Limb (tissue), 2 donors: Measurements from ENCODE around the gene ITPKC.

Source experiments
- DNase-seq, 2 donors: peaks; one replicate each; pipeline ENCODE4 v3.0.0-alpha.2; 2016; ENCODE audit errors: extremely low spot score in 2 of 2

The ITPKC gene

GRCh38 chr19:40716482-40717324, at the start of gene ITPKC, which contains the start of gene COQ8B:
ITPKC (plus strand) TSS chr19:40717112; CDS start chr19:40717136, 24 bp downstream.
COQ8B (minus strand) TSS chr19:40716886; CDS start chr19:40714632, 2,254 bp downstream.
- DNase-seq, result peak; percentile 97 to 100

GRCh38 chr19:40667602-40668001, 49.3 kb upstream of the ITPKC start:
- DNase-seq, result no peak

- no peak for DNase-seq
These were observed 47.8 kb upstream of the ITPKC start for GRCh38 chr19:40668991-40669614.

- DNase-seq, result no peak
These were observed 45.5 kb upstream of the ITPKC start for GRCh38 chr19:40671404-40671803.

GRCh38 chr19:40672038-40672437, 44.9 kb upstream of the ITPKC start:
- no peak for DNase-seq

GRCh38 chr19:40672573-40673299, 44.2 kb upstream of the ITPKC start:
- no peak for DNase-seq

- DNase-seq, result no peak
These were observed 43.5 kb upstream of the ITPKC start for GRCh38 chr19:40673397-40673796.

GRCh38 chr19:40674291-40674690, 42.6 kb upstream of the ITPKC start:
- DNase-seq, result no peak

GRCh38 chr19:40677156-40677555, 39.8 kb upstream of the ITPKC start:
- no peak for DNase-seq

GRCh38 chr19:40681039-40681438, 35.9 kb upstream of the ITPKC start:
- DNase-seq, result no peak

GRCh38 chr19:40682431-40682964, 34.4 kb upstream of the ITPKC start:
- no peak for DNase-seq

GRCh38 chr19:40683437-40683836, 33.5 kb upstream of the ITPKC start:
- DNase-seq, result no peak

- DNase-seq, result no peak
These were observed 32.6 kb upstream of the ITPKC start for GRCh38 chr19:40684280-40684679.

- no peak for DNase-seq
These were observed 31.8 kb upstream of the ITPKC start for GRCh38 chr19:40685016-40685526.

- DNase-seq, result no peak
These were observed 31.3 kb upstream of the ITPKC start for GRCh38 chr19:40685563-40685962.

- DNase-seq, result no peak
These were observed 29.9 kb upstream of the ITPKC start for GRCh38 chr19:40686882-40687524.

- peak; percentile 34 to 70 for DNase-seq
These were observed 29.3 kb upstream of the ITPKC start for GRCh38 chr19:40687525-40688016.

GRCh38 chr19:40688309-40688708, 28.6 kb upstream of the ITPKC start:
- no peak for DNase-seq

- DNase-seq, result no peak
These were observed 27.9 kb upstream of the ITPKC start for GRCh38 chr19:40688987-40689338.

- peak in 1 of 2 donors; percentile 66 for DNase-seq
These were observed 27.4 kb upstream of the ITPKC start for GRCh38 chr19:40689339-40690049.
